ENCODE measurements around the gene EARS2.
"Not testable (repeated sequence)": the region's sequence is repeated elsewhere in the genome, so short reads cannot be mapped to it uniquely, and the experiment has no call there.

Gene EARS2

GRCh38 chr16:23504453-23505179 is 52.5 kb downstream of the EARS2 start:
- peak; percentile 68 for DNase-seq

DNA sequence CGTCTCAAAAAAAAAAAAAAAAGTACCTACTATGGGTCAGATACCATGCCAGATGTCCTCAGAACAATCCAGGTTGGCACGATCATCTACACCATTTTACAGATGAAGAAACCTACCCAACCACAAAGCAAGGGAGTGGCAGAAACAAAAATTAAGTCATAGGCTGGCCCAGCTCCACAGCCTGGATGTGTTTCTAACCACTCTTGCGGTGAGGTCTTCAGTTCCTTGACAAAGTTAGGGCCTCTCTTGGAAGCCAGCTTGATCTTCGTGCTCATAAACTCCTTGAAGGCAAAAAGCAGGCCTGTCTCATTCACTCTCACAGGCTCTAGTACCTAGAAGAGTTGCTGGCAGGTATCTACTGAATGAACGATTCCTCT is 53.1 kb downstream of the EARS2 start:
- peak; percentile 11 for DNase-seq

- DNase-seq: no peak
Measured at GRCh38 chr16:23502466-23502865, 54.7 kb downstream of the EARS2 start.

GRCh38 chr16:23501291-23501690 is 55.9 kb downstream of the EARS2 start:
- DNase-seq: no peak

DNA sequence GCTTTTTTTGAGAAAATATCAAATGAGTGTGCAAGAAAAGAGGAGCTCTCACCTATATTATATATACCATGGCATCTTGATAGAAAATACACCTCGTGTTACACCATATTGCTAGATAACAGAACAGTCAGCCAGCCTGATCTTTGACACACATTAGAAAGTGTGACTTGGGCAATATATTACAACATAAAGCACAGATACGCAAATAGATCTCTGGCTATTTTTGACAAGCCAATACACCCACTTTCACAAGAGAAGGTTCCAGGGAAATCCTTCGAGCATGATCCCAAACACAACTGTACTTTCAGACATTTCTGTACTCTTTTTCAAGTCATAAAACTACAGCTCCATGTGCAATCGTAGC is 56.3 kb downstream of the EARS2 start:
- DNase-seq: no peak

DNA sequence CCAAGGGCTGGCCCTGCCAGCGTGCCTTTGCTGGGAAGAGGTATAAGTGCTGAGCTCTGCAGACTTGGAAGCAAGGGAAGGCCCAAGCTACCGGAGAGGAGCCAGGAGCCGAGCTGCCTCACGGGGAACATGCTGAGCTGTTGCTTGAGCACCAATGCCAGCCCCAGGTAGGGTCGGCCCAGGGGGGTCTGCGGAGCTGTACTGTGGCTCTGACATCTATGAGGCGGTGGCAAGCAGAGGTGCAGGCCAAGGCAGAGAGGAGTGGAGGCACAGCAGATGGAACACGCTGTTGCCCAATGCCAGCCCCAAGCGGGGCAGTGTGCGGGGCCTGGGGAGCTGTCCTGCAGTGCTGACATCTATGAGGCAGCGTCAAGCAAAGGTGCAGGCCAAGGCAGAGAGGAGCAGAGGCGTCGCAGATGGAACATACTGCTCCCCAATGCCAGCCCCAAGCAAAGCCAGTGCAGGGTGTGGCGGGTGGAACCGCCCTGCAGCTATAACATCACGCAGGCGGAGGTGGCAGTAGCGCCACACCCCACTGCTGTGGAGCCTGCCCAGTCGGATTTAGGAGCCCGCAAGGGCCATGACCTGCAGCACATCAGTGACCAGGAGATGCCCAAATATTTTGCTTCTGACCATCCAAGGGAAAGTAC is 56.8 kb downstream of the EARS2 start:
- no peak for DNase-seq

GRCh38 chr16:23499801-23500200 is 57.3 kb downstream of the EARS2 start:
- no peak for DNase-seq

DNA sequence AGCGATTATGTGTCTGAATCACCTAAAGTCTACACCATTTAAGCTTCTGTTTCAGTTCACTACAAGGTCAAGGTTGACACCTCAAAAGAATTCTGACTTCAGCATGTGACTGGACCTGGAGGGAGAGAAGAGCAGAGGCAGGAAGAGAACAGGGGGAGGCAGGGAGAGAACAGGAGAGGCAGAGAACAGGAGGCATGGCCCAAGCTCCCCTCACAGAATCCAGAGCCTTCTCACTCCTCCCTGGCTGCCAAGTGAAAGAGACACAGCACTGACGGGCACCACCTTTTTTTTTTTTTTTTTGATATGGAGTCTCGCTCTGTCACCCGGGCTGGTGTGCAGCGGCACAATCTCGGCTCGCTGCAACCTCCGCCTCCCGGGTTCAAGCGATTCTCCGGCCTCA is 58.3 kb downstream of the EARS2 start:
- no peak for DNase-seq

- no peak for DNase-seq
Measured at GRCh38 chr16:23497543-23497868, 59.6 kb downstream of the EARS2 start.

GRCh38 chr16:23496821-23497542 is 60.2 kb downstream of the EARS2 start:
- no peak for DNase-seq

- DNase-seq: no peak
Measured at GRCh38 chr16:23495671-23496070, 61.5 kb downstream of the EARS2 start.

DNA sequence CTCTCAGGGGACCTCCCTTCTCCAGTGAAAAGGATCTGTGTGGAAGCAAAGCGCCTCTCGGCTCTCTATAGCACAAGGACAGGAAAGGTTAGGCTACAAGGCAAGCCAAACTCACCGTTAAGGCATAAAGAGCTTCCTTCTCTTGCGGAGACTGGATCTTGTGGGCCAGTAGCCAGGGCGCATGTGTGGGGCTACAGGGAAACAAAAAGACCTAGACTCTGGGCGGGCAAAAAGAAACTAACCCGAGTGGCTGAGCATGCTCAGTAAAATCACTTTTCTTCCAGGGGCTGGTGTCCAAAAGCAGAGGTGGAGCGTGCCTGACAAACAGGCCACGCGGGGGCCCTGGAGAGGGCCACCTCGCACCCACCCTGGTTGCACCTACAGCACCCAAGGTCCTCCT is 63.0 kb downstream of the EARS2 start:
- DNase-seq: no peak

- no peak for DNase-seq
Measured at GRCh38 chr16:23491490-23492391, 65.4 kb downstream of the EARS2 start.

DNA sequence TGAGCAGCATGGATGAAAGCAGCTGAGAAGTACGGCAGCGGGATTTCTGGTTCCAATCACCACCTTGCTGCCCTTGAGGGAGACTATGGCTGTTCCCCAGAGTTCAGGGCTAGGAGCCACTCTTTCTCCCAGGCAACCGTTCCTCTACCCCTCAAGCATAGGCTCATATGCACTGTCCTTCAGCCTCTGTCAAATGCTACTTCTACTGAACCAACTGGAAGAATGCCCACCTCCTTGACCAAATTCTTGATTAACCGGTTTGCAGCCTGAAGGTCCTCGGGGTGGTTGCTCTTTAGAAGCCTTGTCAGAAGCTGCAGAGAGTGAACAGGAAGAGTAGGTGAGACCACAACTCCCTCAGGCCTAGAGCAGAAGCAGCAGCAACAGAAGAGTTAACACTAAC is 70.7 kb downstream of the EARS2 start:
- DNase-seq: no peak

- DNase-seq: no peak
Measured at GRCh38 chr16:23485841-23486240, 71.3 kb downstream of the EARS2 start.

- DNase-seq: no peak
Measured at GRCh38 chr16:23485257-23485614, 71.9 kb downstream of the EARS2 start.

DNA sequence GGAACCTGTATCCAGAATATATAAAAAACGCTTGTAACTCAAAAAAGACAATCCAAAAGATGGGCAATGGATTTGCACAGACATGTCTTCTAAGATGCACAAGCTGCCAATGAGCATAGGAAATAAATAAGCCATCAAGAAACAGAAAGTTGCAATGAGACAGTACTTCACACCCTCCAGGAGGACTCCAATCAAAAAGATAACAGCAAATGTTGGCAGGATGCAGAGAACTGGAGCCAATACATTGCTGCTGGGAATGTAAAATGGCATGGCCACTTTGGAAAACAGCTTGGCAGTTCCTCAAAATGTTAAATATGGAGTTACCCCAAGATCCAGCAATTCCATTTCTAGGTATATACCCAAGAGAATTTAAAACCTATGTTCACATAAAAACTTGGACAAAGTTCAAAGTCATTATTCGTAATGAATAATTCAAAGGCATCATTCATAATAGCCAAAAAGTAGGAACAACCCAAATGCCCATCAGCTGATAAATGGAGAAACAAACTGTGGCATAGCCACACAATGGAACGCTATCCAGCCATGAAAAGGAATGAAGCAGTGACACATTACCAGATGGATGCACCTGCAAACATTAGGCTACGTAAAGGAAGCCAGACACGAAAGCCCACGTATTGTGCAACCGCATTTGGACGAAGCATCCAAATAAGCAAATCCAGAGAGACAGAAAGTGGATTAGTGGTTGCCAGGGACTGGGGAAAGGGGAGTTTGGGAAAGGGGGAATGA is 72.5 kb downstream of the EARS2 start:
- no peak for DNase-seq

- not testable (repeated sequence) for DNase-seq
Measured at GRCh38 chr16:23483492-23483891, 73.7 kb downstream of the EARS2 start.

- DNase-seq: peak; percentile 36
Measured at GRCh38 chr16:23482778-23483177, 74.4 kb downstream of the EARS2 start.

GRCh38 chr16:23480257-23480656 is 76.9 kb downstream of the EARS2 start:
- DNase-seq: no peak

DNA sequence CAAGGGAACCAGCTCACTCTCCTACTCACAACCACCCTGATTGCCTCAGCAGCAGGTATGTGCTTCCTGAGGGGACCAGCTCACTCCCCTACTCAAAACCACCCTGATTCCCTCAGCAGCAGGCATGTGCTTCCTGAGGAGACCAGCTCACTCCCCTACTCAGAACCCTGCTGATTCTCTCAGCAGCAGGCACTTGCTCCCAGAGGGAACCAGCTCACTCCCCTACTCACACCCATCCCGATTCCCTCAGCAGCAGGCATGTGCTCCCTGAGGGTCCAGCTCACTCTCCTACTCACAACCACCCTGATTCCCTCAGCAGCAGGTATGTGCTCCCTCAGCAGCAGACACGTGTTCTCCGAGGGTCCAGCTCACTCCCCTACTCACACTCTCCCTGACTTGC is 78.0 kb downstream of the EARS2 start:
- no peak for DNase-seq

DNA sequence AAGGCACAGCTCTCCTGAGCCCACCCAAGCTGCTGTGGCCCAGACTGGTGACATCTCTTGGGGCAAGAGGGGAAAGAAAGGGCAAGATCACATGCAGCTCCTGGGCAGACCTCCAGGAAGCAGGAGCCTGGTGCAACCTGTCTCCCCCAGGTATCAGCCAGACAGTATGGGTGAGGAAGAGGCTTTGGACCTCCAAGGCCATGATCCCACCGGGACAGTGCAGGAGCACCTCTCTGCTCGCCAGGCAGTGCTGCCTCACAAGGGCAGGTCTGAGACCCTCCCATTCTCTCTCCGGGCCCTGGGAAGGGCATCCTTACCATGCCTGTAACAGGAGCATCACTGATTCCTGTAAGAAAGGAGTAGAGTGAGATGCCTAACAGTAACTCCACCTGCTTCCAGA is 78.6 kb downstream of the EARS2 start:
- DNase-seq: no peak

GRCh38 chr16:23476289-23476688 is 80.9 kb downstream of the EARS2 start:
- DNase-seq: no peak

All from CD4-positive, alpha-beta T cell treated with Interleukin-17A for 4 hours (primary cell).